Esophagus muscularis mucosa (tissue), 4 donors: Measurements from ENCODE around the gene CLIC4.
"Not testable (repeated sequence)": the region's sequence is repeated elsewhere in the genome, so short reads cannot be mapped to it uniquely, and the experiment has no call there.

Experiments used
- EP300 ChIP-seq: sonication (generic); formaldehyde crosslinking; IDR thresholded peaks from one replicate; pipeline ENCODE4 v1.6.1; 2017; ENCODE audit warnings: antibody characterized with exemption
- POLR2A ChIP-seq: fragments of 450-650 bp; IDR thresholded peaks from one replicate; pipeline ENCODE4 v1.6.1; 2017; ENCODE audit warnings: antibody characterized with exemption, moderate library complexity, mild to moderate bottlenecking, low read depth
- POLR2AphosphoS5 ChIP-seq, 2 donors: sonication (generic); formaldehyde crosslinking; IDR thresholded peaks; one replicate each; pipeline ENCODE4 v1.6.1; 2017; ENCODE audit warnings: antibody characterized with exemption in 2 of 2
- TF ChIP-seq, protein P1 (sequence below), 3 experiments: fragments of 200-600 bp in 2 of 3; fragments of 450-650 bp in 1 of 3; sonication (generic) in 2 of 3; IDR thresholded peaks; one replicate each; pipeline ENCODE4 v1.5.1; 2017 to 2019; ENCODE audit warnings: antibody characterized with exemption in 3 of 3, mild to moderate bottlenecking in 2 of 3, moderate library complexity in 1 of 3

DNA sequence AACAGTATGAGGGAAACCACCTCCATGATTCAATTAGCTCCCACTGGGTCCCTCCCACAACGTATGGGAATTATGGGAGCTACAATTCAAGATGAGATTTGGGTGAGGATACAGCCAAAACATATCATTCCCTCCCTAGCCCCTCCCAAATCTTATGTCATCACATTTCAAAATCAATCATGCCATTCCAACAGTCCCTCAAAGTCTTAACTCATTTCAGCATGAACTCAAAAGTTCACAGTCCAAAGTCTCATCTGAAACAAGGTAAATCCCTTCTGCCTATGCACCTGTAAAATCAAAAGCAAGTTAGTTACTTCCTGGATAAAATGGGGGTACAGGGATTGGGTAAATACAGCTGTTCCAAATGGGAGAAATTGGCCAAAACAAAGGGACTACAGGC, 146.1 kb downstream of the CLIC4 start:
- TF ChIP-seq EP300; POLR2A; POLR2AphosphoS5 (IDR thresholded peaks at IDR 0.05): not testable (repeated sequence)
- TF ChIP-seq, protein P1, sequence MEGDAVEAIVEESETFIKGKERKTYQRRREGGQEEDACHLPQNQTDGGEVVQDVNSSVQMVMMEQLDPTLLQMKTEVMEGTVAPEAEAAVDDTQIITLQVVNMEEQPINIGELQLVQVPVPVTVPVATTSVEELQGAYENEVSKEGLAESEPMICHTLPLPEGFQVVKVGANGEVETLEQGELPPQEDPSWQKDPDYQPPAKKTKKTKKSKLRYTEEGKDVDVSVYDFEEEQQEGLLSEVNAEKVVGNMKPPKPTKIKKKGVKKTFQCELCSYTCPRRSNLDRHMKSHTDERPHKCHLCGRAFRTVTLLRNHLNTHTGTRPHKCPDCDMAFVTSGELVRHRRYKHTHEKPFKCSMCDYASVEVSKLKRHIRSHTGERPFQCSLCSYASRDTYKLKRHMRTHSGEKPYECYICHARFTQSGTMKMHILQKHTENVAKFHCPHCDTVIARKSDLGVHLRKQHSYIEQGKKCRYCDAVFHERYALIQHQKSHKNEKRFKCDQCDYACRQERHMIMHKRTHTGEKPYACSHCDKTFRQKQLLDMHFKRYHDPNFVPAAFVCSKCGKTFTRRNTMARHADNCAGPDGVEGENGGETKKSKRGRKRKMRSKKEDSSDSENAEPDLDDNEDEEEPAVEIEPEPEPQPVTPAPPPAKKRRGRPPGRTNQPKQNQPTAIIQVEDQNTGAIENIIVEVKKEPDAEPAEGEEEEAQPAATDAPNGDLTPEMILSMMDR (IDR thresholded peaks at IDR 0.05) = not testable (repeated sequence)
